GM23248 (cell line): ENCODE data around the gene ZNF367. TPM values are rescaled to one million over a fixed set of nuclear protein-coding genes. Genes with fewer than 3 reads are reported as not detected.

Experiments used
- DNase-seq: peaks from one replicate; pipeline ENCODE4 v3.0.0-alpha.2; 2015
- H2AFZ ChIP-seq: fragments of 200-600 bp; sonication (generic); 2 replicates; pipeline ENCODE4 v1.6.1; 2016; ENCODE audit warnings: antibody characterized with exemption
- H3F3A ChIP-seq: fragments of 200-600 bp; sonication (generic); 2 replicates; pipeline ENCODE4 v1.6.1; 2016; ENCODE audit warnings: mild to moderate bottlenecking, antibody characterized with exemption, mixed run types; ENCODE audit not compliant: insufficient read depth
- H3K27ac ChIP-seq: fragments of 200-600 bp; sonication (generic); 2 replicates; pipeline ENCODE4 v1.5.1; 2016; ENCODE audit warnings: mild to moderate bottlenecking
- H3K27me3 ChIP-seq: fragments of 200-600 bp; sonication (generic); replicated peaks from 2 replicates; pipeline ENCODE4 v1.6.1; 2016; ENCODE audit warnings: mild to moderate bottlenecking; ENCODE audit not compliant: insufficient read depth
- H3K36me3 ChIP-seq: fragments of 200-600 bp; sonication (generic); 2 replicates; pipeline ENCODE4 v1.6.1; 2016; ENCODE audit warnings: low read depth, mild to moderate bottlenecking
- H3K4me1 ChIP-seq: fragments of 200-600 bp; sonication (generic); 2 replicates; pipeline ENCODE4 v1.6.1; 2016; ENCODE audit warnings: mild to moderate bottlenecking; ENCODE audit not compliant: insufficient read depth
- H3K4me2 ChIP-seq: fragments of 200-600 bp; sonication (generic); one replicate; pipeline ENCODE4 v1.6.1; 2016; ENCODE audit warnings: mild to moderate bottlenecking; ENCODE audit not compliant: unreplicated experiment
- H3K4me3 ChIP-seq: fragments of 200-600 bp; sonication (generic); 2 replicates; pipeline ENCODE4 v1.5.1; 2016; ENCODE audit warnings: mild to moderate bottlenecking
- H3K79me2 ChIP-seq: fragments of 200-600 bp; sonication (generic); 2 replicates; pipeline ENCODE4 v1.6.1; 2016; ENCODE audit warnings: mild to moderate bottlenecking; ENCODE audit not compliant: insufficient read depth
- H3K9ac ChIP-seq: fragments of 200-600 bp; sonication (generic); 2 replicates; pipeline ENCODE4 v1.6.1; 2016; ENCODE audit warnings: mild to moderate bottlenecking
- H3K9me2 ChIP-seq: fragments of 200-600 bp; sonication (generic); 2 replicates; pipeline ENCODE4 v1.6.1; 2016; ENCODE audit warnings: mixed run types, mild to moderate bottlenecking, moderate library complexity; ENCODE audit not compliant: insufficient read depth
- H3K9me3 ChIP-seq: fragments of 200-600 bp; sonication (generic); one replicate; pipeline ENCODE4 v1.6.1; 2017; ENCODE audit warnings: low read depth
- H4K20me1 ChIP-seq: fragments of 200-600 bp; sonication (generic); 2 replicates; pipeline ENCODE4 v1.6.0; 2016; ENCODE audit not compliant: insufficient read depth
- EZH2 ChIP-seq: fragments of 200-600 bp; sonication (generic); IDR thresholded peaks from 2 replicates; pipeline ENCODE4 v1.6.1; 2018; ENCODE audit warnings: antibody characterized with exemption, mild to moderate bottlenecking; ENCODE audit not compliant: insufficient read depth, poor library complexity, severe bottlenecking
- EZH2phosphoT487 ChIP-seq: fragments of 200-600 bp; sonication (generic); IDR thresholded peaks from 2 replicates; pipeline ENCODE4 v1.6.1; 2018; ENCODE audit warnings: antibody characterized with exemption, moderate library complexity, mild to moderate bottlenecking, low read depth; ENCODE audit not compliant: insufficient read depth
- WGBS, 2 experiments: methylation state at CpG; one replicate each; pipeline ENCODE4 v1.1.6; 2015 to 2017; ENCODE audit warnings: low lambda C conversion rate in 2 of 2, low coverage in 1 of 2; ENCODE audit errors: missing lambda C conversion rate in 2 of 2; 5-methylcytosine and 5-hydroxymethylcytosine counted together
- in situ Hi-C: fragments of 300-500 bp; cut with MboI; formaldehyde crosslinking; loops from 2 replicates; pipeline ENCODE4 v1.15.0; 2020
- polyA plus RNA-seq: library from polyadenylated mRNA; unstranded; fragments of >200 nt; fragmentation: Nextera tagmentation; extraction: Ambion mirVana; gene quantifications from 2 replicates; pipeline ENCODE4 v1.2.1, GENCODE V29; 2016
- total RNA-seq: library from RNA; depleted of rRNA; stranded (reverse); fragments of >200 nt; shearing (Covaris generic); gene quantifications from 2 replicates; pipeline ENCODE4 v1.2.3, GENCODE V29; 2014

The ZNF367 gene
- total and polyA plus RNA-seq, 2 experiments from 2014 or later = 2.1 to 9.3 TPM

GRCh38 chr9:96386157-96386556, 32.0 kb downstream of the ZNF367 start:
- no peaks in the 10 kb centered on the region for H3K36me3 ChIP-seq
- no peaks in the 10 kb centered on the region for H4K20me1 ChIP-seq
- in situ Hi-C loops = no loop called here
- no peak for DNase-seq
- H3K4me3 ChIP-seq = no peak overlapping the region
- H3K79me2 ChIP-seq = peaks cover 6% of the 10 kb centered on the region
- H3K9me3 ChIP-seq = no peaks in the 10 kb centered on the region
- no peak overlapping the region for H3K9ac ChIP-seq
- TF ChIP-seq EZH2phosphoT487 (no peak), EZH2 (no peak)
- H3K9me2 ChIP-seq = no peaks in the 10 kb centered on the region
- H3K27ac ChIP-seq = no peak overlapping the region
- H3K4me2 ChIP-seq = no peak overlapping the region
- no peaks in the 10 kb centered on the region for H3K27me3 ChIP-seq
- H2AFZ ChIP-seq = no peak overlapping the region
- no peaks in the 10 kb centered on the region for H3F3A ChIP-seq
- no peaks in the 10 kb centered on the region for H3K4me1 ChIP-seq

GRCh38 chr9:96383165-96383942, 34.8 kb downstream of the ZNF367 start, which contains the start of gene SLC35D2:
TSS of gene SLC35D2 (minus strand) at chr9:96383711. CDS start at chr9:96383634, 77 bp downstream.
- Histone ChIP-seq H3K4me2 (peak within 1 kb of the TSS; percentile 88), H3K27ac (no peak within 1 kb of the TSS), H3F3A (no peaks in the 10 kb centered on the region), H3K4me1 (no peaks in the 10 kb centered on the region), H3K9me2 (no peaks in the 10 kb centered on the region), H3K36me3 (no peaks in the 10 kb centered on the region), H4K20me1 (no peaks in the 10 kb centered on the region; the same call in 1 of the 2 replicates), H3K79me2 (peaks cover 12% of the 10 kb centered on the region), H3K4me3 (peak within 1 kb of the TSS; percentile 84), H3K27me3 (no peaks in the 10 kb centered on the region), H3K9me3 (no peaks in the 10 kb centered on the region), H2AFZ (peak within 1 kb of the TSS; percentile 94), H3K9ac (peak within 1 kb of the TSS; percentile 71)
- TF ChIP-seq EZH2phosphoT487 = no peak
- no peak for TF ChIP-seq EZH2
- peak; percentile 70 for DNase-seq
- WGBS, 2 experiments = 2 to 3% methylated on average over 29 to 55 of the region's 73 CpGs
- in situ Hi-C loops = no loop called here

GRCh38 chr9:96382839-96383164, 35.4 kb downstream of the ZNF367 start:
- Histone ChIP-seq H3K9me2 (no peaks in the 10 kb centered on the region), H3K79me2 (peaks cover 12% of the 10 kb centered on the region), H3K4me3 (peak overlapping the region; percentile 84), H3K27ac (no peak overlapping the region), H3F3A (peaks cover 2% of the 10 kb centered on the region; the same call in 1 of the 2 replicates), H2AFZ (peak overlapping the region; percentile 94), H3K27me3 (no peaks in the 10 kb centered on the region), H3K4me1 (no peaks in the 10 kb centered on the region), H4K20me1 (no peaks in the 10 kb centered on the region; the same call in 1 of the 2 replicates), H3K9me3 (no peaks in the 10 kb centered on the region), H3K36me3 (no peaks in the 10 kb centered on the region), H3K9ac (peak overlapping the region; percentile 71), H3K4me2 (peak overlapping the region; percentile 84)
- WGBS, 2 experiments = 24 to 26% methylated on average over 7 of the region's 7 CpGs
- no peak for TF ChIP-seq EZH2phosphoT487
- no peak for TF ChIP-seq EZH2
- in situ Hi-C loops = no loop called here
- DNase-seq = no peak

GRCh38 chr9:96382175-96382574, 36.0 kb downstream of the ZNF367 start:
- 46 to 60% methylated on average over 2 of the region's 2 CpGs for WGBS, 2 experiments
- Histone ChIP-seq H3K79me2 (peaks cover 12% of the 10 kb centered on the region), H3K36me3 (no peaks in the 10 kb centered on the region), H3K27ac (no peak overlapping the region), H3K4me2 (peak overlapping the region; percentile 84), H3K9me2 (no peaks in the 10 kb centered on the region), H2AFZ (no peak overlapping the region), H3K9ac (no peak overlapping the region), H3K4me1 (peaks cover 6% of the 10 kb centered on the region), H3K27me3 (no peaks in the 10 kb centered on the region), H3K4me3 (no peak overlapping the region), H3F3A (peaks cover 9% of the 10 kb centered on the region), H3K9me3 (no peaks in the 10 kb centered on the region), H4K20me1 (no peaks in the 10 kb centered on the region; the same call in 1 of the 2 replicates)
- no peak for TF ChIP-seq EZH2phosphoT487
- no peak for TF ChIP-seq EZH2
- in situ Hi-C loops = no loop called here
- DNase-seq = peak; percentile 21
